Measurements from ENCODE around the gene INSR.
A peak's percentile ranks its signal among the peaks of the same experiment; 100 is the strongest.

Gene INSR

GRCh38 chr19:7246601-7247000, 47.6 kb downstream of the INSR start:
- DNase-seq: no peak
- Histone ChIP-seq H4K8ac (ENCODE audit: low read depth, low read length) (no peak overlapping the region), H3K14ac (ENCODE audit: low read length) (no peak overlapping the region), H3K9me3 (ENCODE audit: insufficient read depth, low read depth, low read length) (no peaks in the 10 kb centered on the region), H2BK5ac (ENCODE audit: low read depth, low read length, poor library complexity) (no peak overlapping the region), H2BK120ac (ENCODE audit: insufficient read depth, low read length, poor library complexity) (no peak overlapping the region), H4K91ac (ENCODE audit: low read depth, low read length) (no peak overlapping the region), H2AFZ (ENCODE audit: insufficient read depth, low read length, poor library complexity) (no peak overlapping the region), H3K79me1 (ENCODE audit: low read length) (no peaks in the 10 kb centered on the region), H3K27me3 (ENCODE audit: insufficient read depth, low read length) (no peaks in the 10 kb centered on the region), H3K27ac (ENCODE audit: low read depth, low read length) (no peak overlapping the region), H3K18ac (ENCODE audit: low read length) (no peak overlapping the region), H3K4me1 (ENCODE audit: control insufficient read depth in 1 of 2, insufficient read depth in 2 of 2, low read length in 2 of 2) (no peaks in the 10 kb centered on the region), H3K4ac (ENCODE audit: low read depth, low read length) (no peak overlapping the region), H3K23ac (ENCODE audit: low read length) (no peak overlapping the region), H4K12ac (ENCODE audit: low read depth, low read length) (no peak overlapping the region), H3K79me2 (ENCODE audit: control insufficient read depth, insufficient read depth, low read length, poor library complexity) (no peaks in the 10 kb centered on the region), H3K36me3 (ENCODE audit: control insufficient read depth in 1 of 2, insufficient read depth in 2 of 2, low read length in 2 of 2) (no peaks in the 10 kb centered on the region), H2AK5ac (ENCODE audit: low read length) (no peak overlapping the region), H3K4me3 (ENCODE audit: low read depth, low read length) (no peak overlapping the region), H3K9ac (ENCODE audit: low read length) (no peak overlapping the region), H3K4me2 (ENCODE audit: low read length) (no peak overlapping the region), H2BK12ac (ENCODE audit: low read length) (no peak overlapping the region)
- WGBS (ENCODE audit: extremely low coverage, insufficient coverage, insufficient read length): no CpG with 5 or more reads among the region's 2 CpGs

- H3K79me1 ChIP-seq (ENCODE audit: low read length): no peaks in the 10 kb centered on the region
- H4K8ac ChIP-seq (ENCODE audit: low read depth, low read length): no peak overlapping the region
- no peaks in the 10 kb centered on the region for H3K27me3 ChIP-seq (ENCODE audit: insufficient read depth, low read length)
- H3K23ac ChIP-seq (ENCODE audit: low read length): no peak overlapping the region
- H3K18ac ChIP-seq (ENCODE audit: low read length): no peak overlapping the region
- H3K4me2 ChIP-seq (ENCODE audit: low read length): no peak overlapping the region
- H2BK5ac ChIP-seq (ENCODE audit: low read depth, low read length, poor library complexity): no peak overlapping the region
- no peak overlapping the region for H3K9ac ChIP-seq (ENCODE audit: low read length)
- no peak overlapping the region for H3K14ac ChIP-seq (ENCODE audit: low read length)
- H3K27ac ChIP-seq (ENCODE audit: low read depth, low read length): no peak overlapping the region
- H2AK5ac ChIP-seq (ENCODE audit: low read length): no peak overlapping the region
- H3K4me3 ChIP-seq (ENCODE audit: low read depth, low read length): no peak overlapping the region
- whole genome bisulfite sequencing (ENCODE audit: extremely low coverage, insufficient coverage, insufficient read length): no CpG with 5 or more reads among the region's 9 CpGs
- H3K4me1 ChIP-seq (ENCODE audit: control insufficient read depth in 1 of 2, insufficient read depth in 2 of 2, low read length in 2 of 2): no peaks in the 10 kb centered on the region
- no peak overlapping the region for H2BK120ac ChIP-seq (ENCODE audit: insufficient read depth, low read length, poor library complexity)
- no peak overlapping the region for H4K91ac ChIP-seq (ENCODE audit: low read depth, low read length)
- H2BK12ac ChIP-seq (ENCODE audit: low read length): no peak overlapping the region
- peak; percentile 7 to 75 for DNase-seq
- H3K79me2 ChIP-seq (ENCODE audit: control insufficient read depth, insufficient read depth, low read length, poor library complexity): no peaks in the 10 kb centered on the region
- no peaks in the 10 kb centered on the region for H3K36me3 ChIP-seq (ENCODE audit: control insufficient read depth in 1 of 2, insufficient read depth in 2 of 2, low read length in 2 of 2)
- H2AFZ ChIP-seq (ENCODE audit: insufficient read depth, low read length, poor library complexity): no peak overlapping the region
- no peaks in the 10 kb centered on the region for H3K9me3 ChIP-seq (ENCODE audit: insufficient read depth, low read depth, low read length)
- no peak overlapping the region for H4K12ac ChIP-seq (ENCODE audit: low read depth, low read length)
- H3K4ac ChIP-seq (ENCODE audit: low read depth, low read length): no peak overlapping the region
Measured at GRCh38 chr19:7242601-7243258, 51.5 kb downstream of the INSR start.

GRCh38 chr19:7238051-7238450, 56.2 kb downstream of the INSR start:
- Histone ChIP-seq H3K27me3 (ENCODE audit: insufficient read depth, low read length) (no peaks in the 10 kb centered on the region), H3K23ac (ENCODE audit: low read length) (no peak overlapping the region), H3K14ac (ENCODE audit: low read length) (no peak overlapping the region), H3K4me1 (ENCODE audit: control insufficient read depth in 1 of 2, insufficient read depth in 2 of 2, low read length in 2 of 2) (no peaks in the 10 kb centered on the region), H2AK5ac (ENCODE audit: low read length) (no peak overlapping the region), H3K9me3 (ENCODE audit: insufficient read depth, low read depth, low read length) (no peaks in the 10 kb centered on the region), H3K4me2 (ENCODE audit: low read length) (no peak overlapping the region), H4K12ac (ENCODE audit: low read depth, low read length) (no peak overlapping the region), H3K4me3 (ENCODE audit: low read depth, low read length) (no peak overlapping the region), H3K27ac (ENCODE audit: low read depth, low read length) (no peak overlapping the region), H2BK5ac (ENCODE audit: low read depth, low read length, poor library complexity) (no peak overlapping the region), H3K9ac (ENCODE audit: low read length) (no peak overlapping the region), H2AFZ (ENCODE audit: insufficient read depth, low read length, poor library complexity) (no peak overlapping the region), H3K4ac (ENCODE audit: low read depth, low read length) (no peak overlapping the region), H3K36me3 (ENCODE audit: control insufficient read depth in 1 of 2, insufficient read depth in 2 of 2, low read length in 2 of 2) (no peaks in the 10 kb centered on the region), H3K79me2 (ENCODE audit: control insufficient read depth, insufficient read depth, low read length, poor library complexity) (no peaks in the 10 kb centered on the region), H3K18ac (ENCODE audit: low read length) (no peak overlapping the region), H2BK120ac (ENCODE audit: insufficient read depth, low read length, poor library complexity) (no peak overlapping the region), H3K79me1 (ENCODE audit: low read length) (no peaks in the 10 kb centered on the region), H2BK12ac (ENCODE audit: low read length) (no peak overlapping the region), H4K8ac (ENCODE audit: low read depth, low read length) (no peak overlapping the region), H4K91ac (ENCODE audit: low read depth, low read length) (no peak overlapping the region)
- no CpG with 5 or more reads among the region's 4 CpGs for WGBS (ENCODE audit: extremely low coverage, insufficient coverage, insufficient read length)
- DNase-seq: no peak

- WGBS (ENCODE audit: extremely low coverage, insufficient coverage, insufficient read length): no CpG with 5 or more reads among the region's 5 CpGs
- Histone ChIP-seq H3K4me3 (ENCODE audit: low read depth, low read length) (no peak overlapping the region), H2AK5ac (ENCODE audit: low read length) (no peak overlapping the region), H2BK5ac (ENCODE audit: low read depth, low read length, poor library complexity) (no peak overlapping the region), H3K14ac (ENCODE audit: low read length) (no peak overlapping the region), H3K79me1 (ENCODE audit: low read length) (no peaks in the 10 kb centered on the region), H3K27ac (ENCODE audit: low read depth, low read length) (no peak overlapping the region), H3K4ac (ENCODE audit: low read depth, low read length) (no peak overlapping the region), H3K18ac (ENCODE audit: low read length) (no peak overlapping the region), H4K8ac (ENCODE audit: low read depth, low read length) (no peak overlapping the region), H2AFZ (ENCODE audit: insufficient read depth, low read length, poor library complexity) (no peak overlapping the region), H3K23ac (ENCODE audit: low read length) (no peak overlapping the region), H3K79me2 (ENCODE audit: control insufficient read depth, insufficient read depth, low read length, poor library complexity) (no peaks in the 10 kb centered on the region), H2BK120ac (ENCODE audit: insufficient read depth, low read length, poor library complexity) (no peak overlapping the region), H3K27me3 (ENCODE audit: insufficient read depth, low read length) (no peaks in the 10 kb centered on the region), H3K9me3 (ENCODE audit: insufficient read depth, low read depth, low read length) (no peaks in the 10 kb centered on the region), H2BK12ac (ENCODE audit: low read length) (no peak overlapping the region), H3K4me1 (ENCODE audit: control insufficient read depth in 1 of 2, insufficient read depth in 2 of 2, low read length in 2 of 2) (no peaks in the 10 kb centered on the region), H3K9ac (ENCODE audit: low read length) (no peak overlapping the region), H4K91ac (ENCODE audit: low read depth, low read length) (no peak overlapping the region), H3K36me3 (ENCODE audit: control insufficient read depth in 1 of 2, insufficient read depth in 2 of 2, low read length in 2 of 2) (no peaks in the 10 kb centered on the region), H3K4me2 (ENCODE audit: low read length) (no peak overlapping the region), H4K12ac (ENCODE audit: low read depth, low read length) (no peak overlapping the region)
- no peak for DNase-seq
Measured at GRCh38 chr19:7236153-7236552, 58.1 kb downstream of the INSR start.

All from trophoblast cell (in vitro differentiated cells and primary cell).